SK-N-SH (cell line): ENCODE measurements around the gene SALL3. TPM values are rescaled to one million over a fixed set of nuclear protein-coding genes. Genes with fewer than 3 reads are reported as not detected.

Experiments
- CTCF ChIA-PET: fragments of 300-600, 350-600 bp; formaldehyde crosslinking; extraction: SDS; loops from one replicate; lab custom pipeline; 2021; lab: Yijun Ruan, JAX
- POLR2A ChIA-PET: fragments of 350-600 bp; sonication (Branson Sonifier 250); formaldehyde crosslinking; extraction: SDS; loops from one replicate; lab custom pipeline; 2020; ENCODE audit warnings: antibody characterized with exemption, inconsistent platforms; lab: Yijun Ruan, JAX
- DNase-seq: peaks from one replicate; pipeline ENCODE4 v3.0.0; 2012
- H2AFZ ChIP-seq: fragments of 200-600 bp; sonication (generic); 2 replicates; pipeline ENCODE4 v1.8.1; 2016; ENCODE audit warnings: antibody characterized with exemption, mild to moderate bottlenecking, low read depth
- H3F3A ChIP-seq: fragments of 200-600 bp; sonication (generic); replicated peaks from 2 replicates; pipeline ENCODE3; 2016; ENCODE audit warnings: antibody characterized with exemption, mild to moderate bottlenecking; ENCODE audit not compliant: insufficient read depth
- H3K27ac ChIP-seq, 2 experiments: fragments of 200-500 bp in 1 of 2; fragments of 200-600 bp in 1 of 2; sonication (Bioruptor generic) in 1 of 2; sonication (generic), shearing (Covaris generic) in 1 of 2; 2 replicates each; pipeline versions ENCODE4 v1.5.1 to v1.6.1; 2014 to 2016; ENCODE audit warnings: low read depth in 2 of 2, inconsistent platforms in 1 of 2, low read length in 1 of 2, mild to moderate bottlenecking in 1 of 2, mixed read lengths in 1 of 2
- H3K27me3 ChIP-seq: fragments of 200-600 bp; sonication (generic), shearing (Covaris generic); 2 replicates; pipeline ENCODE4 v1.6.1; 2016; ENCODE audit warnings: mixed run types; ENCODE audit not compliant: insufficient read depth
- H3K36me3 ChIP-seq, 2 experiments: fragments of 200-500 bp in 1 of 2; fragments of 200-600 bp in 1 of 2; sonication (Bioruptor generic) in 1 of 2; sonication (generic) in 1 of 2; replicated peaks in 1 of 2; 2 replicates each; pipeline versions ENCODE3 to v1.5.1; 2014 to 2016; ENCODE audit warnings: low read length in 1 of 2, mild to moderate bottlenecking in 1 of 2; ENCODE audit not compliant: insufficient read depth in 2 of 2, control insufficient read depth in 1 of 2
- H3K4me1 ChIP-seq, 2 experiments: fragments of 200-500 bp in 1 of 2; fragments of 200-600 bp in 1 of 2; sonication (Bioruptor generic) in 1 of 2; sonication (generic), shearing (Covaris generic) in 1 of 2; 2 replicates each; pipeline versions ENCODE4 v1.5.1 to v1.6.1; 2014 to 2016; ENCODE audit warnings: low read depth in 1 of 2, low read length in 1 of 2, mixed run types in 1 of 2; ENCODE audit not compliant: insufficient read depth in 2 of 2, control insufficient read depth in 1 of 2
- H3K4me2 ChIP-seq: fragments of 200-600 bp; sonication (generic), shearing (Covaris generic); 2 replicates; pipeline ENCODE4 v1.6.1; 2017; ENCODE audit warnings: mixed run types
- H3K4me3 ChIP-seq, 2 experiments: fragments of 200-500 bp in 1 of 2; fragments of 200-600 bp in 1 of 2; sonication (Bioruptor generic) in 1 of 2; sonication (generic), shearing (Covaris generic) in 1 of 2; 2 replicates each; pipeline versions ENCODE4 v1.5.1 to v1.8.1; 2014 to 2016; ENCODE audit warnings: low read depth in 2 of 2, inconsistent platforms in 1 of 2, low read length in 1 of 2, mild to moderate bottlenecking in 1 of 2, mixed read lengths in 1 of 2, moderate library complexity in 1 of 2
- H3K79me2 ChIP-seq: fragments of 200-600 bp; sonication (generic); 2 replicates; pipeline ENCODE4 v1.8.1; 2017; ENCODE audit warnings: mild to moderate bottlenecking; ENCODE audit not compliant: insufficient read depth
- H3K9ac ChIP-seq: fragments of 200-600 bp; sonication (generic); 2 replicates; pipeline ENCODE4 v1.6.1; 2017; ENCODE audit warnings: mixed run types
- H3K9me2 ChIP-seq: fragments of 200-600 bp; sonication (generic); 2 replicates; pipeline ENCODE4 v1.6.1; 2017; ENCODE audit warnings: mixed run types
- H3K9me3 ChIP-seq: fragments of 200-600 bp; sonication (generic); 2 replicates; pipeline ENCODE4 v1.6.1; 2017; ENCODE audit warnings: mixed run types, mild to moderate bottlenecking, moderate library complexity
- H4K20me1 ChIP-seq: fragments of 200-600 bp; sonication (generic); 2 replicates; pipeline ENCODE4 v1.6.1; 2017; ENCODE audit warnings: mild to moderate bottlenecking, mixed run types; ENCODE audit not compliant: insufficient read depth
- CTCF ChIP-seq: fragments of 200-600 bp; sonication (generic); IDR thresholded peaks from 2 replicates; pipeline ENCODE4 v1.6.1; 2017; ENCODE audit warnings: antibody characterized with exemption, mild to moderate bottlenecking, moderate library complexity
- ELF1 ChIP-seq: IDR thresholded peaks from 2 replicates; pipeline ENCODE4 v1.4.0; 2012
- MEF2A ChIP-seq: IDR thresholded peaks from 2 replicates; pipeline ENCODE4 v1.4.0; 2012; ENCODE audit warnings: low read depth, borderline replicate concordance
- MXI1 ChIP-seq: IDR thresholded peaks from 2 replicates; pipeline ENCODE4 v1.6.1; 2012; ENCODE audit warnings: mild to moderate bottlenecking, low read depth, low read length, improper control_type of control experiment
- NRF1 ChIP-seq: IDR thresholded peaks from 2 replicates; pipeline ENCODE4 v1.6.1; 2012; ENCODE audit warnings: low read depth, mild to moderate bottlenecking, low read length
- RAD21 ChIP-seq: IDR thresholded peaks from 2 replicates; pipeline ENCODE4 v1.6.1; 2012; ENCODE audit warnings: mild to moderate bottlenecking, low read length
- RXRA ChIP-seq: IDR thresholded peaks from 2 replicates; pipeline ENCODE4 v1.4.0; 2012; ENCODE audit warnings: low read depth, mild to moderate bottlenecking, borderline replicate concordance
- SMC3 ChIP-seq: IDR thresholded peaks from 2 replicates; pipeline ENCODE4 v1.6.1; 2012; ENCODE audit warnings: low read depth, low read length, improper control_type of control experiment
- ZBTB33 ChIP-seq: IDR thresholded peaks from 2 replicates; pipeline ENCODE4 v1.4.0; 2012; ENCODE audit warnings: low read depth, borderline replicate concordance
- WGBS: methylation state at CpG from one replicate; pipeline ENCODE4 v1.1.6; 2017; ENCODE audit warnings: low lambda C conversion rate; 5-methylcytosine and 5-hydroxymethylcytosine counted together
- polyA plus RNA-seq, 3 experiments: library from polyadenylated mRNA; depleted of rRNA; stranded (reverse); fragments of >200 nt; gene quantifications; 2 replicates each; pipeline ENCODE4 v1.2.3, GENCODE V29; 2012
- TF ChIP-seq, protein P1 (sequence below): IDR thresholded peaks from 2 replicates; pipeline ENCODE4 v1.4.0; 2012; ENCODE audit warnings: low read depth

Gene SALL3
- polyA plus RNA-seq, 1 of the 3 experiments (the other 2 are of a cell fraction), result not detected

GRCh38 chr18:78983512-78983911, 3.9 kb downstream of the SALL3 start (continued):
- TF ChIP-seq ZBTB33, result no peak
- TF ChIP-seq, all 33 proteins: peak for 0

- 12% methylated on average over 26 of the region's 30 CpGs for WGBS
- H3K4me1 ChIP-seq, result no peaks in the 10 kb centered on the region
- POLR2A ChIA-PET, result no interaction called here
- H3K4me3 ChIP-seq, result no peak overlapping the region
- H2AFZ ChIP-seq, result no peak overlapping the region
- DNase-seq, result no peak
- H4K20me1 ChIP-seq, result no peaks in the 10 kb centered on the region
- no peaks in the 10 kb centered on the region for H3K9me3 ChIP-seq
- no peak overlapping the region for H3K9ac ChIP-seq
- CTCF ChIA-PET, result interaction anchor here (0.7 to 3.7 kb wide), 12 partner anchors 7 to 1235 kb away, joined by 3 to 22 read pairs (median 3); no protein-coding TSS in a partner anchor
- H3K4me2 ChIP-seq, result no peak overlapping the region
- no peaks in the 10 kb centered on the region for H3K79me2 ChIP-seq
- H3K27ac ChIP-seq, result no peak overlapping the region
- H3K36me3 ChIP-seq, result no peaks in the 10 kb centered on the region
- TF ChIP-seq CTCF (0 out of 2 replicates have a peak, but pooled peaks have one; percentile 14), ELF1 (no peak)
- no peaks in the 10 kb centered on the region for H3K9me2 ChIP-seq
- H3K27me3 ChIP-seq, result peaks cover 61% of the 10 kb centered on the region
- H3F3A ChIP-seq, result no peaks in the 10 kb centered on the region
Measured at GRCh38 chr18:78984941-78985784, 5.5 kb downstream of the SALL3 start.

DNA sequence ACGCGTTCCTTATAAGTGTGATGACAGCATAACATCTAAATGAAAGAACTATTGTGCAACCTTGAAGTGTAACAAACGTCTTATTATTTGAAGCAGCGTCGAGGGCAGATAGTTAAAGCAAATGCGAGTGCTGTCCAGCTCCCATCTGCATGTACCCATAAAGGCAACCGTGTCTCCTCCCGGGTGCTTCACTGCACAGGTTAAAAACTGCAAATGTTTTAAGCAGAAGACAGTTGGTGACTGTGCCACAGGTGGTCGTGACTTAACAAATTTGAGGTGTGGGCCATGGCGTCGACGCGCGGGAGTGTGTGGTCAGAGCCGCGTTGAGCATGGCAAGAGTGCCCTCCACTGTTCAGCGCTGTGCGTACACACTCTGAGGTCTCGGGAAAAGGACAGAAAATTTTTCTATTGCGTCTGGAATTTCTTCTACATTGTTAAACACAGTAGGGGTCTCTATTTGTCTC, 6.4 kb downstream of the SALL3 start:
- peak; percentile 58 for DNase-seq
- Histone ChIP-seq H3K79me2 (no peaks in the 10 kb centered on the region), H3F3A (no peaks in the 10 kb centered on the region), H3K9ac (no peak overlapping the region), H3K36me3 (no peaks in the 10 kb centered on the region), H3K27me3 (peaks cover 53% of the 10 kb centered on the region), H3K4me3 (no peak overlapping the region), H2AFZ (no peak overlapping the region), H3K4me1 (no peaks in the 10 kb centered on the region), H3K9me2 (no peaks in the 10 kb centered on the region), H3K4me2 (no peak overlapping the region), H3K27ac (no peak overlapping the region), H4K20me1 (no peaks in the 10 kb centered on the region), H3K9me3 (no peaks in the 10 kb centered on the region)
- TF ChIP-seq NRF1 (no peak), CTCF (peak; percentile 63), MXI1 (no peak), RAD21 (peak; percentile 72), RXRA (no peak), MEF2A (no peak), ZBTB33 (no peak), SMC3 (no peak; the same call in 1 of the 2 replicates)
- TF ChIP-seq, protein P1, sequence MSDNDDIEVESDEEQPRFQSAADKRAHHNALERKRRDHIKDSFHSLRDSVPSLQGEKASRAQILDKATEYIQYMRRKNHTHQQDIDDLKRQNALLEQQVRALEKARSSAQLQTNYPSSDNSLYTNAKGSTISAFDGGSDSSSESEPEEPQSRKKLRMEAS, result peak; percentile 24; the same call in 1 of the 2 replicates
- ChIA-PET POLR2A (no interaction called here), CTCF (interaction anchor here (0.7 to 3.7 kb wide), 11 partner anchors 8 to 1236 kb away, joined by 3 to 22 read pairs (median 3); no protein-coding TSS in a partner anchor)
- 5% methylated on average over 20 of the region's 20 CpGs for WGBS
